A673 (cell line): Measurements from ENCODE around the gene TNFRSF25. TPM values are rescaled to one million over a fixed set of nuclear protein-coding genes. Genes with fewer than 3 reads are reported as not detected.

Experiments
- BruUV-seq: library from RNA; stranded (reverse); fragments of 400-500 nt; replicated peaks from 2 replicates; lab custom pipeline; 2021; lab: Mats Ljungman, UMichigan
- CTCF ChIA-PET: fragments of 300-600 bp; sonication (Branson Sonifier 250); formaldehyde crosslinking; loops from one replicate; lab custom pipeline; 2022; ENCODE audit warnings: antibody characterized with exemption; lab: Charles Lee
- POLR2A ChIA-PET: fragments of 300-600 bp; sonication (Branson Sonifier 250); formaldehyde crosslinking; loops from one replicate; lab custom pipeline; 2022; ENCODE audit warnings: antibody characterized with exemption; ENCODE audit not compliant: low non-redundant PET; lab: Charles Lee
- DNase-seq: peaks from one replicate; pipeline ENCODE4 v3.0.0-alpha.2; 2015; ENCODE audit warnings: low spot score
- H3K27ac ChIP-seq: fragments of 200-600 bp; sonication (generic); 2 replicates; pipeline ENCODE4 v1.5.1; 2016; ENCODE audit warnings: mixed run types, low read depth, mild to moderate bottlenecking, mixed read lengths, antibody characterized with exemption, low read length; ENCODE audit not compliant: poor library complexity, severe bottlenecking
- H3K27me3 ChIP-seq: fragments of 200-600 bp; sonication (generic); replicated peaks from 2 replicates; pipeline ENCODE4 v1.6.1; 2017; ENCODE audit warnings: mixed run types, low read depth, mild to moderate bottlenecking, mixed read lengths, antibody characterized with exemption, low read length; ENCODE audit not compliant: insufficient read depth, poor library complexity
- H3K36me3 ChIP-seq: fragments of 200-600 bp; sonication (generic); 2 replicates; pipeline ENCODE4 v1.6.1; 2016; ENCODE audit warnings: mixed run types, mild to moderate bottlenecking, mixed read lengths, antibody characterized with exemption, low read length; ENCODE audit not compliant: insufficient read depth, poor library complexity, severe bottlenecking
- H3K4me1 ChIP-seq: fragments of 200-600 bp; sonication (generic); 2 replicates; pipeline ENCODE4 v1.6.1; 2017; ENCODE audit warnings: mixed run types, mild to moderate bottlenecking, mixed read lengths, antibody characterized with exemption, low read length; ENCODE audit not compliant: insufficient read depth, poor library complexity, severe bottlenecking
- H3K4me3 ChIP-seq: fragments of 200-600 bp; sonication (generic); 2 replicates; pipeline ENCODE4 v1.5.1; 2016; ENCODE audit warnings: low read depth, mixed run types, mild to moderate bottlenecking, mixed read lengths, low read length; ENCODE audit not compliant: poor library complexity, severe bottlenecking
- H3K9me3 ChIP-seq: fragments of 200-600 bp; sonication (generic); 2 replicates; pipeline ENCODE4 v1.6.1; 2016; ENCODE audit warnings: mixed run types, low read depth, mild to moderate bottlenecking, mixed read lengths, antibody characterized with exemption, low read length; ENCODE audit not compliant: poor library complexity, severe bottlenecking
- CTCF ChIP-seq: fragments of 300-800, 200-600 bp; sonication (generic); conservative IDR thresholded peaks from 2 replicates; pipeline ENCODE4 v1.5.1; 2017; ENCODE audit warnings: low read depth, mild to moderate bottlenecking, antibody characterized with exemption, low read length, moderate library complexity, mixed read lengths
- EZH2 ChIP-seq: fragments of 200-600 bp; sonication (generic); IDR thresholded peaks from 2 replicates; pipeline ENCODE4 v1.6.1; 2017; ENCODE audit warnings: borderline replicate concordance, low read depth, mild to moderate bottlenecking, mixed read lengths, antibody characterized with exemption, low read length; ENCODE audit not compliant: poor library complexity, severe bottlenecking
- intact Hi-C: fragments of 100-400 bp; cut with micrococcal nuclease; formaldehyde crosslinking; loops from one replicate; pipeline ENCODE4 v1.10.0; 2022; ENCODE audit not compliant: unreplicated experiment
- total RNA-seq: library from RNA; stranded (reverse); gene quantifications from 2 replicates; pipeline ENCODE4 v1.2.3, GENCODE V29; 2021

Gene TNFRSF25
- total RNA-seq, 1 experiment from 2014 or later, result 0.97 TPM

DNA sequence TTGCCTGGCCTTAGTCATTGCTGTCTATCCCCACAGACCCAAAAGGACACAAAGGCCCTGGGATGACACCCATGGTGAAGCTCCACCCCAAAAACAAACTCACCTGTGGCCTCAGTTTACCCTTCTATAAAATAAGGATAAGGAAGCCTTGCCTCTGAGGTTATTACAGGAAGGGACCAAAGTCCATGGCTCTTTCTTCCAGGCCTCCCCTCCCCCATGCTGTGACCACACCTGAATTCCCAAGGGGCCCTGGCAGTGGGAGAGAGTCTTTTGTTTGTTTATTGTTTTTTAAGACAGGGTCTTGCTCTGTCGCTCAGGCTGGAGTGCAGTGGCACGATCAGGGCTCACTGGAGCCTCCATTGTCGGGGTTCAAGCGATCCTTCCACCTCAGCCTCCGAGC, 10.5 kb upstream of the TNFRSF25 start:
- Histone ChIP-seq H3K9me3 (no peaks in the 10 kb centered on the region), H3K36me3 (no peaks in the 10 kb centered on the region), H3K4me1 (no peaks in the 10 kb centered on the region), H3K27me3 (no peaks in the 10 kb centered on the region), H3K4me3 (no peak overlapping the region), H3K27ac (no peak overlapping the region)
- CTCF ChIA-PET, result no interaction called here
- no TSS peak for BruUV-seq
- TF ChIP-seq CTCF, result no peak
- no peak for TF ChIP-seq EZH2
- intact Hi-C loops, result no loop called here
- POLR2A ChIA-PET, result no interaction called here
- DNase-seq, result no peak

DNA sequence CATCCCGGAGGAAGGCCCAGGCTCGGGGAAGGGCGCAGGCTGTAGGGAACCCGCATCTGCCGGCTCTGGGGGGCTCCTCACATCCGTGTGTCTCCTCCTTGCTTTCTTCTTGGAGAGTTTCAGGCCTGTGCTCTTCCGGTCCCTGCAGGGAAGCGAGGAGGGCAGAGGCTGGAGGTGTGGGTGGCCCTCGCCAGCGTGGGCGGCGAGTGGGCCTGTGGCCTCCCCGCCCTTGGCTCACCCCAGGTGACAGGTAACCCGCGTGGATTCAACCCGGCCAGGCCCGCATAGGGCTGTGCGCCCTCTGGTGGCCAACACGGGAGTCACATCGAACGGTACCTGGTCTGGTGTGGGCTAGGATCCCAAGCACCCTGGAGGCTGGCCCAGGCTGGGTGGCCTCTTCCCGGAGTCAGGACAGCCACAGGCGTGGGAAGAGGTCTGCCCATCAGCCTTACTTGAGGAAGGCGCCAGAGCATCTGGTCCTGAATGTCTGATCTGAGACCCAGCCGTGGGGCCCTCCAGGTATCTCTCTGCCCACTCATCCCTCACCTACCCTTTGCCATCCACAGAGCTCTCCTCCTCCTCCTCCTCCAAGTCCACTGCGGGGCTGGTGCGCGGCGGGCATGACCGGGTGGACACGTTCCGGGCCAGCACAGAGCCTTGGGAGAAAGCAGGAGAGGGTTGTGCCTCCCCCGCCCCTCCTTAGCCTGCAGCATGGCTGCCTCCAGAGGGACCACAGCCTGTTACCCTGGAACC, 9.6 kb upstream of the TNFRSF25 start:
- peak; percentile 43 for DNase-seq
- BruUV-seq, result no TSS peak
- Histone ChIP-seq H3K4me1 (no peaks in the 10 kb centered on the region), H3K36me3 (no peaks in the 10 kb centered on the region), H3K27me3 (no peaks in the 10 kb centered on the region), H3K4me3 (no peak overlapping the region), H3K9me3 (no peaks in the 10 kb centered on the region), H3K27ac (no peak overlapping the region)
- intact Hi-C loops, result loop anchor here (2.0 kb wide), 1 partner anchor 229 kb away; no protein-coding TSS in a partner anchor
- ChIA-PET POLR2A (no interaction called here), CTCF (interaction anchor here (0.6 kb wide), 1 partner anchor 227 kb away, joined by 4 read pairs; no protein-coding TSS in a partner anchor)
- TF ChIP-seq EZH2 (no peak), CTCF (peak; percentile 97)

DNA sequence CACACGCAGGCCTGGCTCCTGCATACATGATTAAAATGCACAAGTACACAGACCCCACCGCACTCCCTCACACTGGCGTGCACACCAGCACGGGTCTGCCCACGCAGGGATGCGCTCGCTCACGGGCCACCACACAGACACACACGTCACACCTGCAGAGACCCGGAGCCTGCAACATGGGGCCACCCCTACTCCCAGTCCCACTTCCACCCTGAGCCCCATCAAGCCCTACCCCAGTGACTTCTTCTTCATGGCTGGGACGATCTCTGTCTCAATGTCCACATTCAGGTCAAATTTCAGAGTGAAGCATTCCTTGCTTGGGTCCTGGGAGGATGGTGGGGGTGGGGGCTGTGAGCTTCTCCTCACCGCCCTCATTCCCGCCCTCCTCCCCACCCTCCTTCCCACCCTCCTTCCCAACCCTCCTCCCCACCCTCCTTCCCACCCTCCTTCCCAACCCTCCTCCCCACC, 8.9 kb upstream of the TNFRSF25 start:
- no TSS peak for BruUV-seq
- no peaks in the 10 kb centered on the region for H3K4me1 ChIP-seq
- no peaks in the 10 kb centered on the region for H3K27me3 ChIP-seq
- intact Hi-C loops, result loop anchor here (2.0 kb wide), 1 partner anchor 228 kb away; no protein-coding TSS in a partner anchor
- POLR2A ChIA-PET, result no interaction called here
- no peak for TF ChIP-seq CTCF
- no peak for TF ChIP-seq EZH2
- H3K4me3 ChIP-seq, result no peak overlapping the region
- no peaks in the 10 kb centered on the region for H3K36me3 ChIP-seq
- H3K9me3 ChIP-seq, result no peaks in the 10 kb centered on the region
- CTCF ChIA-PET, result interaction anchor here (0.6 kb wide), 1 partner anchor 226 kb away, joined by 4 read pairs; no protein-coding TSS in a partner anchor
- DNase-seq, result no peak
- H3K27ac ChIP-seq, result no peak overlapping the region
